ENCODE data around the gene KBTBD7.
"Not testable (repeated sequence)": the region's sequence is repeated elsewhere in the genome, so short reads cannot be mapped to it uniquely, and the experiment has no call there.

The KBTBD7 gene

GRCh38 chr13:41182231-41182630 is 12.1 kb downstream of the KBTBD7 start:
- Histone ChIP-seq H3K4me1 (ENCODE audit: low read depth, poor library complexity, severe bottlenecking) (no peaks in the 10 kb centered on the region), H2AFZ (ENCODE audit: low read depth) (no peak overlapping the region), H3K4me3 (IDR thresholded peaks at IDR 0.05; ENCODE audit: insufficient read depth, low read depth, low read length) (no peak overlapping the region), H3K9ac (no peak overlapping the region), H3K79me2 (ENCODE audit: insufficient read depth, low read depth) (no peaks in the 10 kb centered on the region), H3K36me3 (ENCODE audit: insufficient read depth) (no peaks in the 10 kb centered on the region), H3K27ac (no peak overlapping the region), H3K27me3 (ENCODE audit: insufficient read depth, low read depth) (no peaks in the 10 kb centered on the region), H3K4me2 (no peak overlapping the region), H4K20me1 (ENCODE audit: insufficient read depth) (no peaks in the 10 kb centered on the region)
- TF ChIP-seq CTCF (conservative IDR thresholded peaks at IDR 0.05; ENCODE audit: low read depth, low read length) = no peak

- TF ChIP-seq CTCF (conservative IDR thresholded peaks at IDR 0.05; ENCODE audit: low read depth, low read length) = no peak
- no peak overlapping the region for H3K27ac ChIP-seq
- H3K4me1 ChIP-seq (ENCODE audit: low read depth, poor library complexity, severe bottlenecking) = no peaks in the 10 kb centered on the region
- no peaks in the 10 kb centered on the region for H3K36me3 ChIP-seq (ENCODE audit: insufficient read depth)
- H3K4me2 ChIP-seq = no peak overlapping the region
- H3K4me3 ChIP-seq (IDR thresholded peaks at IDR 0.05; ENCODE audit: insufficient read depth, low read depth, low read length) = no peak overlapping the region
- H4K20me1 ChIP-seq (ENCODE audit: insufficient read depth) = no peaks in the 10 kb centered on the region
- no peak overlapping the region for H3K9ac ChIP-seq
- no peaks in the 10 kb centered on the region for H3K27me3 ChIP-seq (ENCODE audit: insufficient read depth, low read depth)
- no peak overlapping the region for H2AFZ ChIP-seq (ENCODE audit: low read depth)
- H3K79me2 ChIP-seq (ENCODE audit: insufficient read depth, low read depth) = no peaks in the 10 kb centered on the region
Measured at GRCh38 chr13:41179593-41180250, 14.6 kb downstream of the KBTBD7 start.

- Histone ChIP-seq H3K79me2 (ENCODE audit: insufficient read depth, low read depth) (no peaks in the 10 kb centered on the region), H3K4me2 (no peak overlapping the region), H3K4me1 (ENCODE audit: low read depth, poor library complexity, severe bottlenecking) (no peaks in the 10 kb centered on the region), H3K27ac (no peak overlapping the region), H4K20me1 (ENCODE audit: insufficient read depth) (no peaks in the 10 kb centered on the region), H3K27me3 (ENCODE audit: insufficient read depth, low read depth) (no peaks in the 10 kb centered on the region), H2AFZ (ENCODE audit: low read depth) (no peak overlapping the region), H3K9ac (no peak overlapping the region), H3K4me3 (IDR thresholded peaks at IDR 0.05; ENCODE audit: insufficient read depth, low read depth, low read length) (no peak overlapping the region), H3K36me3 (ENCODE audit: insufficient read depth) (no peaks in the 10 kb centered on the region)
- TF ChIP-seq CTCF (conservative IDR thresholded peaks at IDR 0.05; ENCODE audit: low read depth, low read length) = no peak
Measured at GRCh38 chr13:41178040-41178439, 16.3 kb downstream of the KBTBD7 start.

GRCh38 chr13:41177616-41178015 is 16.8 kb downstream of the KBTBD7 start:
- Histone ChIP-seq H3K4me3 (IDR thresholded peaks at IDR 0.05; ENCODE audit: insufficient read depth, low read depth, low read length) (no peak overlapping the region), H2AFZ (ENCODE audit: low read depth) (no peak overlapping the region), H3K36me3 (ENCODE audit: insufficient read depth) (no peaks in the 10 kb centered on the region), H3K4me1 (ENCODE audit: low read depth, poor library complexity, severe bottlenecking) (no peaks in the 10 kb centered on the region), H3K79me2 (ENCODE audit: insufficient read depth, low read depth) (no peaks in the 10 kb centered on the region), H3K27me3 (ENCODE audit: insufficient read depth, low read depth) (no peaks in the 10 kb centered on the region), H3K4me2 (no peak overlapping the region), H3K9ac (no peak overlapping the region), H4K20me1 (ENCODE audit: insufficient read depth) (no peaks in the 10 kb centered on the region), H3K27ac (no peak overlapping the region)
- TF ChIP-seq CTCF (conservative IDR thresholded peaks at IDR 0.05; ENCODE audit: low read depth, low read length) = no peak

- not testable (repeated sequence) for H3K4me2 ChIP-seq; H3K36me3 ChIP-seq (ENCODE audit: insufficient read depth); H3K9ac ChIP-seq; H2AFZ ChIP-seq (ENCODE audit: low read depth); H3K4me1 ChIP-seq (ENCODE audit: low read depth, poor library complexity, severe bottlenecking); H3K4me3 ChIP-seq (IDR thresholded peaks at IDR 0.05; ENCODE audit: insufficient read depth, low read depth, low read length); H3K79me2 ChIP-seq (ENCODE audit: insufficient read depth, low read depth); H3K27me3 ChIP-seq (ENCODE audit: insufficient read depth, low read depth); H3K27ac ChIP-seq; H4K20me1 ChIP-seq (ENCODE audit: insufficient read depth)
Measured at GRCh38 chr13:41175576-41175975, 18.8 kb downstream of the KBTBD7 start.
